GM19468 (cell line): ENCODE measurements around the gene C18orf32.
A peak's percentile ranks its signal among the peaks of the same experiment; 100 is the strongest.
"Not testable (repeated sequence)": the region's sequence is repeated elsewhere in the genome, so short reads cannot be mapped to it uniquely, and the experiment has no call there.

Experiments
- ATAC-seq: cut with Tn5 transposase; IDR thresholded peaks from one replicate; pipeline ENCODE4 v1.9.1; 2021; ENCODE audit warnings: mild to moderate bottlenecking, moderate library complexity, moderate number of reproducible peaks; ENCODE audit not compliant: unreplicated experiment; ENCODE audit errors: extremely low read depth

The C18orf32 gene

GRCh38 chr18:49506438-49506837 lies 19.4 kb upstream of the C18orf32 start:
- not testable (repeated sequence) for ATAC-seq

- ATAC-seq, result no peak
Observed at GRCh38 chr18:49503931-49504330, 16.9 kb upstream of the C18orf32 start.

GRCh38 chr18:49500201-49500921 lies 13.3 kb upstream of the C18orf32 start:
- ATAC-seq, result no peak

GRCh38 chr18:49499046-49499637 lies 12.1 kb upstream of the C18orf32 start:
- ATAC-seq, result no peak

GRCh38 chr18:49495480-49495879 lies 8.4 kb upstream of the C18orf32 start:
- ATAC-seq, result no peak

GRCh38 chr18:49495076-49495475 lies 8.0 kb upstream of the C18orf32 start:
- no peak for ATAC-seq

GRCh38 chr18:49494660-49495059 lies 7.6 kb upstream of the C18orf32 start:
- ATAC-seq, result no peak

GRCh38 chr18:49492694-49493033 lies 5.6 kb upstream of the C18orf32 start:
- no peak for ATAC-seq

GRCh38 chr18:49491857-49492693 lies 5.0 kb upstream of the C18orf32 start, which contains the start of gene RPL17:
RPL17 (minus strand) TSS chr18:49492465.
- peak; percentile 39 for ATAC-seq

- ATAC-seq, result no peak
Observed at GRCh38 chr18:49491534-49491856, 4.5 kb upstream of the C18orf32 start.

- ATAC-seq, result no peak
Observed at GRCh38 chr18:49490246-49490762, 3.3 kb upstream of the C18orf32 start.

GRCh38 chr18:49487711-49488310 lies 777 bp upstream of the C18orf32 start:
- no peak for ATAC-seq

- ATAC-seq, result no peak
Observed at GRCh38 chr18:49486606-49486952, 455 bp downstream of the C18orf32 start.

- no peak for ATAC-seq
Observed at GRCh38 chr18:49486134-49486533, 900 bp downstream of the C18orf32 start.

GRCh38 chr18:49483198-49483597 lies 3.8 kb downstream of the C18orf32 start:
- no peak for ATAC-seq

- no peak for ATAC-seq
Observed at GRCh38 chr18:49481907-49482306, 5.1 kb downstream of the C18orf32 start.

- no peak for ATAC-seq
Observed at GRCh38 chr18:49481317-49481716, 5.7 kb downstream of the C18orf32 start.

- ATAC-seq, result no peak
Observed at GRCh38 chr18:49479381-49480137, 7.5 kb downstream of the C18orf32 start.

GRCh38 chr18:49476664-49477411 lies 10.2 kb downstream of the C18orf32 start:
- no peak for ATAC-seq
